Fibroblast of skin of abdomen (primary cell): ENCODE data around the gene NFATC3. TPM values are rescaled to one million over a fixed set of nuclear protein-coding genes. Genes with fewer than 3 reads are reported as not detected.

Experiments used
- DNase-seq: peaks from one replicate; pipeline ENCODE4 v3.0.0-alpha.2; 2013
- polyA plus RNA-seq, 2 experiments: library from polyadenylated mRNA; unstranded; fragments of 120-200 nt; gene quantifications; one replicate each; pipeline ENCODE4 v1.2.1, GENCODE V29; 2013; ENCODE audit not compliant: insufficient read length in 2 of 2

Gene NFATC3
- polyA plus RNA-seq (2013, experiment 1 of 2; ENCODE audit: insufficient read length): 15.5 TPM
- polyA plus RNA-seq (2013, experiment 2 of 2; ENCODE audit: insufficient read length): 15.1 TPM

DNA sequence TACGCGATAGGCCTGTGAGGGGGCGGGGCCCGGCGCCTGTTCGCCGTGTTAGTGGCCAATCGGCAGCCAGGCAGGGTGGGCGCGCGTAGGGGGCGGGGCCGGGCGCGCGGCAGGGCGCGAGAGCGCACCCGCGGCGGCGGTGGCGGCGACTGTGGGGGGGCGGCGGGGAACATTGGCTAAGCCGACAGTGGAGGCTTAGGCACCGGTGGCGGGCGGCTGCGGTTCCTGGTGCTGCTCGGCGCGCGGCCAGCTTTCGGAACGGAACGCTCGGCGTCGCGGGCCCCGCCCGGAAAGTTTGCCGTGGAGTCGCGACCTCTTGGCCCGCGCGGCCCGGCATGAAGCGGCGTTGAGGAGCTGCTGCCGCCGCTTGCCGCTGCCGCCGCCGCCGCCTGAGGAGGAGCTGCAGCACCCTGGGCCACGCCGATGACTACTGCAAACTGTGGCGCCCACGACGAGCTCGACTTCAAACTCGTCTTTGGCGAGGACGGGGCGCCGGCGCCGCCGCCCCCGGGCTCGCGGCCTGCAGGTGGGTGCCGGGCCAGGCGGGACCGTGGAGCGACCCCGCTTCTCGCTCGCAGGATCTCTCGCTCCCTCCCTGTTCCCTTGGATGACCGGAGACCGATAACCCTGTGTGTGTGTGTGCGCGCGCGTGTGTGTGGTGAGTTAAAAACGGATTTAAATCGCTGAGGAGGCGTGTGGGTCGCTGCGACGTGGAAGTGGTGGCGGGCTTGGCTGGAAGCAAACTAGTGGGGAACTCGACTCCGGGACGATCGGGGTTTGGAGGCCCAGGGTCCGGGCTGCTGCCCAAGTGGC, at the start of gene NFATC3:
NFATC3 (plus strand) TSS at position 112 of the 813 bp plus-strand sequence; CDS start at position 424, 312 bp downstream.
- DNase-seq: peak; percentile 98

DNA sequence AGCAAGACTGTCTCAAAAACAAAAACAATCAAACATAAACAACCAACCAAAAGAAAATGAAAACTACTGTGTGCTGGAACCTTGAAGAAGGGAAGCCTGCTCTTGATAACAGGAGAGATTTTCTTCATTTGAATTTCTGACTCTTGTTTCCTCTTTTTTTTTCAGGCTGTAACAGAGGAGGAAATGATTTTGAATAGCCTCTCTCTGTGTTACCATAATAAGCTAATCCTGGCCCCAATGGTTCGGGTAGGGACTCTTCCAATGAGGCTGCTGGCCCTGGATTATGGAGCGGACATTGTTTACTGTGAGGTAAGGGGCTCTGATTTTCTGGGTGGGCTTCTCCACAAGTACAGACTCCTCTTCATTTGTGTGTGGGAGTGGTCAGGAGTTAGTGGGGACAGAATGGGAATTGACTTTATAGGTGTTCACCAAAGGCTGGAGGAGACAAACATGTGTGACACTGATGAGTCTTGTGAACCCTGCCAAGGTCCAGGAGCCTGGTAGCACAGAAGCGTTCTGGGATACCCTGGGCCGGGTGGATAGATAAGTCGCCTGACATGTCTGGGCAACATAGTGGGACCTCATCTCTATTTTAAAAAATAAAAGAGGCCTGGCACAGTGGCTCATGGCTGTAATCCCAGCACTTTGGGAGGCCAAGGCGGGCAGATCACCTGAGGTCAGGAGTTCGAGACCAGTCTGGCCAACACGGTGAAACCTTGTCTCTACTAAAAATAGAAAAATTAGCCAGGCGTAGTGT, 47.2 kb upstream of the NFATC3 start:
- DNase-seq: no peak

DNA sequence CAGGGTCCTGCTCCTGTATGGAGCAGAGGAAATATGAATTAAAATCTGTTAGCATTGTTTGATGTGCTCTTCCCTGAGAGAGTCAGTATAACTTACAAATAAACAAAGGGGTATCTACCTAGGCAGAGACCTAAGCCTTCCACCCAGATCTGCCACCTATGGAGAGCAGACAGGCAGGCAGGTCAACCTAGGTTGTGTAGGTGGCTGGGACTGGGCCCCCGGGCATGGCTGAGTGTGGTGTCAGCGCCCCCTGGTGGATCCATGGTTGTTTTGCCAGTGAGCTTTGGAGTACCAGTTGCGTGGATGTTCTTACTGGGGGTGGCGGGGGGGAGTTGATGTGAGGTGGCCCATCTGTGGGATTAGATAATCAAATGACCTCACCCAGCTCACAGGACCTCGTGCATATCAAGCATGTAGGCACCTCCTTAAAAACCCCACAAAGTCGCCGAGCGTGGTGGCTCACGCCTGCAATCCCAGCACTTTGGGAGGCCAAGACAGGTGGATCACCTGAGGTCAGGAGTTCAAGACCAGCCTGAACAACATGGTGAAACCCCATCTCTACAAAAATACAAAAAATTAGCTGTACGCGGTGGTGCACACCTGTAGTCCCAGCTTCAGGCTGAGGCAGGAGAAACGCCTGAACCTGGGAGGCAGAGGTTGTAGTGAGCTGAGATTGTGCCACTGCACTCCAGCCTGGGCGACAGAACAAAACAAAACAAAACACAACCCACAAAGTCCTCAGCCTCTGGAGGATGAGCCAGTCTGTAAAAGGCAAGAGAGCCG, 44.5 kb upstream of the NFATC3 start:
- DNase-seq: peak; percentile 40

DNA sequence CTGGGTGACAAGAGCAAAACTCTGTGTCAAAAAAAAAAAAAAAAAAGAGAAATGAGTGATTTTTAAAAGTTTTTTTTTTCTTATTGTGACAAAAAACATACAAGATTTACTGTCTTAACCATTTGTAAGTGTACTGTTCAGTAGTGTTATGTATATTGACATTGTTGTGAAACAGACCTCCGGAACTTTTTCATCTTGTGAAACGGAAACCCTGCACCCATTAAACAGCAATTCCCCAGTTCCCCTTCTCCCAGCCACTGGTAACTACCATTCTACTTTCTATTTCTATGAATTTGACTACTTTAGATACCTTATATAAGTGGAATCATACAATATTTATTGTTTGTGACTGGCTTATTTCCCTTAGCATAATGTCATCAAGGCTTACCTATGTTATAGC, 43.4 kb upstream of the NFATC3 start:
- no peak for DNase-seq

DNA sequence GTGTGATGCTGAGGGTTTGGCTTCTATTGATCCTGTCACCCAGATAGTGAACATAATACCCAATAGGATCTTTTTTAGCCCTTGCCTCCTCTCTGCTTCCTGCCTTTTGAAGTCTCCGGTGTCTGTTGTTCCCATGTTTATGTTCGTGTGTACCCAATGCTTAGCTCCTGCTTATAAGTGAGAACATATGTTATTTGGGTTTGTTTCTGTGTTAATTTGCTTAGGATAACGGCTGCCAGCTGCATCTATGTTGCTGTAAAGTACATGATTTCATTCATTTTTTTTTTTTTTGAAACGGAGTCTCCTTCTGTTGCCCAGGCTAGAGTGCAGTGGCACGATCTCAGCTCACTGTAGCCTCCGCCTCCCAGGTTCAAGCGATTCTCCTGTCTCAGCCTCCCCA, 39.1 kb upstream of the NFATC3 start:
- no peak for DNase-seq

DNA sequence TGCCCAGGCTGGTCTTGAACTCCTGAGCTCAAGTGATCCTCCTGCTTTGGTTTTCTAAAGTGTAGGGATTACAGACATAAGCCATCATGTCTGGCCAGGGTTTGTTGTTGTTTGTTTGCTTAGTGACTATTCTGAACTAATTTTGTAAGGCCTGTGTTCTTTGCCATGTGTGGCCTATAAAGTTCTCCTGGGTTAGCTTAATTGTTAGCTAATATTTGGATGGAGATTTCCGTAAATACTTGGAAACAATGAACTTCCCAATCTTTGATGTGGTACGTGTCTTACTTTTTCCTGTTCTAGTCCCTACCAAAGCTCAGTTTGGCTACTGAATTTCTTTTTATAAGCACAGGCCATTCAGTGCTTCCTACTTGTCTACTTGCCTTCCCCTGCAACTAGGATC, 37.2 kb upstream of the NFATC3 start:
- DNase-seq: no peak

DNA sequence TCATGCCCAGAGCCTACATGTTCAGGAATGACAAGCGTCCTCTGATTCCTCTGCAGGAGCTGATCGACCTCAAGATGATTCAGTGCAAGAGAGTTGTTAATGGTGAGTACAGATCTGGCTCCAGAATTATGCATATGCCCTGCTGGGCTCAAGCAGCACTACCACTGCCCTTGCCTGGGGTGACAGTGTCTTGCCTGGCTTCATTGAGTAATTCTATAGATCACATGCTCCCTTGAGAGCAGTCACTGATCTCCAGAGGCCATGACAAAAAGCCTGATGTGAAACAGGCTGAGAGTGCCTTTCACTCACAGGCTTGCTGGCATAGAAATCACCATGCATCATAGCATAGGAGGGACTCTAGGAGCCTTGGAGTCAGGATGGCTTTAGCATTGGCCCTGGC, 35.7 kb upstream of the NFATC3 start:
- DNase-seq: no peak

DNA sequence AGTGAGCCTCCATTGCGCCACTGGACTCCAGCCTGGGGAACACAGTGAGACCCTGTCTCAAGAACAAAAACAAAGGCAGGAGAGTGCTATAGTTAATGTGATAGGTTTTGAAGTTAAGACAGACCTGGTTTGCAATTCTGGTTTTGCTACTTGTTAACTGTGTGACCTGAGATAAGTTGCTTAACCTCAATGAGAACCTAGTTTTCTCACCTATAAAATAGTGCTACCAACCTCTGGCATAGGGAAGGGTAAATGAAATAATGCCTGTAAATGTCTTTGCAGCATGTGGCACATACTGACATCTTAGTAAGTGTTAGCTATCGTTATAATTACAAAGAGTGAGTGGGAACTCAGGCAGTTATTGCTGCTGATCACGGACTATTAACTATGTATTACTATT, 29.8 kb upstream of the NFATC3 start:
- DNase-seq: no peak

DNA sequence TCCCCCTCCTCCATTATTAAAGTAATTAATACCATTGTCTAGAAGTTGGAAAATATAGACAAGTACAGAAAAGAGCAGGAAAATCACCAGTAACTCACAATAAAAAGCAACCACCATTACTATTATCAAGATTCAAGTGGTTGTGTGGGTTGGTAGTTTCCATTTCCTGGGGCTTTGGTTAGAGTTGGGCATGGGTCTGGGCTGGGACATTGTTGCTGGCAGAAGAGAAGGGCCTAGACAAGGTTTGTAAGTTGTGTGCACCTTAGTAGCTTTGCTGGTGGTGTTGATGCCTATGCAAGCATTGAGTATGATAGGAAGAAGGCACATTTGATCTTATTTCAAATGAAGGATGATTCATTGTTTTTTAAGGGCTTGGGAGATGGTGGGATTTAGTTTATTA, 25.4 kb upstream of the NFATC3 start:
- DNase-seq: no peak

DNA sequence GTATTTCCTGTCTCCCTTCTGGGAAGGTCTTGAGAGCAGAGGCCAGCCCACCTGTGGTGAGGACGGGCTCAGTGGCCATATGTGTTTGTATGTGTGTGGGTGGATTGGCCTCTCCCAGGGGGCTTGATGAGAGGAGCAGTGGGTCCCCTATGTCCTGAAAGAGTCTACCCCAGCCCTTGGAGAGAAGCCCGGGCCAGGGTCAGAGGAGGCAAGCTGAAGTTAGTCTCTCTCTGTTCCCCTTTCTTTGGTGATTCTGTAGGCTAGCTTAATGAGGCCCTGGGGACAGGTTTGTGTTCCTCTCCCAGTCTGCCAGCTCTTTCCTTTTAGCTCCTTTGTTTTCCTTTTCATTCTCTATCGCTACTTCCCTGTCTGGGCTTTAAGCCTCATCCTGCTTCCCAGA, 23.8 kb upstream of the NFATC3 start:
- no peak for DNase-seq

DNA sequence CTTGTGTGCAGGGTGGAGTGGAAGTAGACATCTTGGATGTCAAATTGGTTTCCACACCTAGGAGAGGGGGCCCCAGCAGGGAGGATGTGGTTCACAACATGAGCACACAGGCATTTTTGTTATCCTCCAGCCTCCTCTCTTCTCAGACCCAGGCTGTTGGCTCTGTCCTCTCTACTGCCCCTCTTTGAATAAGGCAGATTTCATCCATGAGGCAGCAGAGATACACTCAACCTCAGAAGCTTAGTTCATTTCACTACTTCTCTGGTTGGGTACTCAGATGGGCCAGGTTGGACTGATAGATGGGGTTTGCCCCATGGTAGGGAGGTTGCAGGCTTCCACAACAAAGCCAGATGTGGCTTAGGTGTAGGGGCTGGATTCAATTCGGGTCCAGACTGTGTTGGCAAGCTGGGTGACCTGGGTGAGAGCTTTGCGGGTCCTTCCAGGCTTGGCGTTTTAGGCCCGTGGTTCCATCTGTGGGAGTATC, 22.2 kb upstream of the NFATC3 start:
- DNase-seq: no peak

DNA sequence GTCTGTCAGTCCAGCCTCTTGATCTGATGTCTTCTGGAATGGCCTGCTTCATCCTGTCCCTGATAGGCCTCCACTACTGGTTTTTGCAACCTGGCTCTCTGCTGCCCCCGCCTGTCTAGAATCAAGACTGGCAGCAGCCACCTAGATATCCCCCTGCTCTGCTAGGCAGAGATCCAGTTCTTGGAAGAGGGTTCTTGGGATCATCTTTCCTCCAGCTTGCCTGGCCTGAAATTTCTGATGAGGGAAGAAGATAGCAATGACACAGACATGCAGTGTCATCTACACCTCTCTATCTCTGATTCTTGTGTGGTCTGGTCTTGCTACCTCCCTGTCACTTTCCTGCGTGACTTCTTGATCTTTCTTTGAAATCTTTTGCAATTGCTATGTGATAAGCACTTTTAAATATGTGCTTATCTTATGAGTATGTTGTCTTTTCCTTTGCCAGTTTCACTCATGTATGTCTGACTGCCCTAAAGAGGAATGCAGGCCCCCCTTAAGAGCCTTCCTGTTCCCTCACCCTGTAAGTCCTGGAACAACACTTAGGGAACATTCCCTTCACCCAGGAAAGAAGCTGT, 20.3 kb upstream of the NFATC3 start:
- DNase-seq: peak; percentile 74

DNA sequence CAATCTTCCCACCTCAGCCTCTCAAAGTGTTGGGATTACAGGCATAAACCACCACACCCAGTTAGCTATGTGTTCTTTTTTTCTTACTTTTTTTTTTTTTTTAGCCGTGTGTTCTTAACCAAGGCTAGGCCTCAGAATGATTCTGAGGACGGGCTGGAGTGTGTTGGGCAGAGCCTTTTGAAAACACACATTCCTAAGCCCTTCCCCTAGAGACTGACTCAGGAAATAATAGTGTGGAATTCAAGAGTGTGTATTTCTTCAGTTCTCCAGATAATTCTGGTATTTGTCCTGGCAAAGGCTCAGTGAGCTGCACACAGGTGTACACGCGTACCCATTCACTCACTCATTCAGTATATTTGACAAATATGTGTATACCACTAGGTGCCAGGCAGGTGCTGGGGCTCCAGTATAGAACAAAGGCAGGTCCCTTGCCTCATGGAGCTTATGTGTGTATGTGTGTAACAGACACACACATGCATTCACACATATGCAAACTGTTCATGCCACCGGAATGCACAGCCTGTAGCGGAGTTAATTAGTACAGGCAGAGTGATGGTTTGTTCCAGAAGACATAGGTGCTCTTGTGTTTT, 19.4 kb upstream of the NFATC3 start:
- DNase-seq: peak; percentile 73

DNA sequence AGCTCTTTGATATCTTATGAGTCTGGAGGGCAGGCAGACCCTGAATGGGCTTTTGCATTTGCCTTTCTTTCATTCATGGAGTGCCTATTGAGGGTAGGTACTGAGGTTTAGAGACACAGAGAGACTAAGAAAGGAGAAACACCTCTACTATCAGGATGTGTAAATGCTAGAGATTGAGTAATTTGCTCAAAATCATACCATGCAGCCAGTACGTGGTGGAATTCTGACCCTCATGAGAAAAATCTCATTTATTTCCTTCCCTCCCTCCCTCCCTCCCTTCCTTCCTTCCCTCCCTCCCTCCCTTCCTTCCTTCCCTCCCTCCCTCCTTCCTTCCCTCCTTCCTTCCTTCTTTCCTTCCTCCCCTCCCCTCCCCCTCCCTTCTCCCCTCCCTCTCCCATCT, 18.4 kb upstream of the NFATC3 start:
- DNase-seq: no peak

DNA sequence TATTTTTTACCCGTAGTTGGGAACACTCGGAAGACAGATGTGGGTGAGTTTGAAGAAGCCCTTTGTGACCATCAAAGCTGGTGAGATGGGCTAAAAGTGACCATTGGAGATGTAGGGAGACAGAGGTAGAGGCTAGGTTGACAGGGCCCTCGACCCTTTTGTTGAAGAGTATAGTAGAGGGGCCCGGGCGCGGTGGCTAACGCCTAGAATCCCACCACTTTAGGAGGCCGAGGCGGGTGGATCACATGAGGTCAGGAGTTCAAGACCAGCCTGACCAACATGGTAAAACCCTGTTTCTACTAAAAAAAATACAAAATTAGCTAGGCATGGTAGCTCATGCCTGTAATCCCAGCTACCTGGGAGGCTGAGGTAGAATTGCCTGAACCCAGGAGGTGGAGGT, 16.2 kb upstream of the NFATC3 start:
- no peak for DNase-seq

DNA sequence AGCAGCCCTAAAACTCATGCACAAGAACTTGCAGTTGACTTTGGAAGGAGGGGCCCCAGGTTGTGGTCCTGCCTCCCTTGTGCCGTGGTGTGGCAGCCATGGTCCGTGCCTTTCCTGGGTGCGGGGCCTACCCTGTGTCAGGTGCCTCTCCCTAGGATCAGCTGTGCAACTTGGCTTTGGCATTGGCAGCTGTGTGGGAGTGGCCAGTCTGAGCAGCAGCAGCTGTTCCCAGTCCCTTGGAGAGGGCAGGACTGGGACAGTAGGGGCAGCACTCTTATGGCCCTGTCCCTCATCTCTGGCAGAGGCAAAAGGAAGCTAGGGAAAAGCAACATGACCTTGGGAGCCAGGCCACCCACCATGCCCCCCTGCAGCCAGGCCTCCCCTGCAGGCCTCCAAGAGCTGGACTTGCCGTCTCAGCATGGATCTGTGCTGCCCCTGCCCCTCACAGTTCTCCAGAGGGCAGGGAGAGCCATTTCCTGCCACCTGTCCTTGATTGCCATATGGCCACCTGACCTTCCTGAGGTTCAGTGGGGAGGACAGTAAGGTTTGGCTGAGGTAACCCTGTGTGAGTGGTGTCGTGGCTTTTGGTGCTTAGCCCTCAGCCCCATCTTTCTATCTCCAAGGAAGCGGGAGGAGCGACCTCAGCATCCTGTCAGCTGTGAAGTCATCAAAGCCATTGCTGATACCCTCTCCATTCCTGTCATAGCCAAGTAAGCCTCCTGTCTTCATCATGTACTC, 15.5 kb upstream of the NFATC3 start:
- no peak for DNase-seq

DNA sequence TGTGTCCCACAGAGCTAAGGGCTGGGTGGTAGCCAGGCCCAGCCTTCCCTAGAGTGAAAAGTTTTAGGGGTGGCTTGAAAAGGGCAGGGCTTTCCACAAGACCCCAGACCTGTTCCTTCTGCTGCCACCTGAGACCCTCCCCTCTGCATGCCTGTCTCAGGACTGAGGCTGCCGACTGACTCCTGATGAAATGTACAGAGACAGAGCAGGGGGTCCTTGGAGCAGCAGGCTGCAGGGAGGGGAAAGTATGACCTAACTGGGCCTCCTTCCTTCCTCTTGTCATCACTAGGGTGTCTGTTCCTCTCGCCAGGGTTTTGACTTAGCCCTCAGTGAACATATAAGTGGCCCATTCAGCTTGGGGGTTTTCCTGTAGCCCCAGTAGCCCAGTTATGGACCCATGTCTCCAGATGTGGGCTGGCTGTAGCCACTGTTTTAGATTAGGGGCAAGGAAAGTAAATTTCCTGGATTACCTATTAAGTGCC, 14.9 kb upstream of the NFATC3 start:
- no peak for DNase-seq

DNA sequence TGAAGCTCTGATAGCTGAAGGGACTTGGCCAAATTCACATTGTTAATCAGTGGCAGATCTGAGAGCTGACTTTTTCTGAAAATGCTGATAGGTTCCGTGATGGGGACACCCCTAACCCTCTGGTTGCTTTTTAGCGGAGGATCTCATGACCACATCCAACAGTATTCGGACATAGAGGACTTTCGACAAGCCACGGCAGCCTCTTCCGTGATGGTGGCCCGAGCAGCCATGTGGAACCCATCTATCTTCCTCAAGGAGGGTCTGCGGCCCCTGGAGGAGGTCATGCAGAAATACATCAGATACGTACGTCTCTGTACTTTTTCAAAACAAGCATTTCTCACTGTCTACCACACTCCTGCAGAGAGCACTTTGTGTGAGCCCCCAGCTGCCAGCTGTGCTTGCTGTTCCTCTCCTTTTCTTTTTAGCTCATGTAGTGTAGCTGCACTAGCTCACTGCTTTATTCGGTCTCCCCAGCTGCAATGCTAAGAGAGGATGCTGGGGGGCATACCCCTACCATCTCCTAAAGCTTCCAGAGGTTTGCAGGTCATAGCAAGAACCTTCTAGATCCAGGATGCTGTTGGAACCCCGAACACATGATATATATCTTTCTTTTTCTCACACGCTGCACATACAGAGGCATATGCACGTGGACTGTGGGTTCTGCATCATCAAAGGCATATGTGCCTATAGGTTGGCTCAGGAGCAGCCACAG, 14.2 kb upstream of the NFATC3 start:
- no peak for DNase-seq

DNA sequence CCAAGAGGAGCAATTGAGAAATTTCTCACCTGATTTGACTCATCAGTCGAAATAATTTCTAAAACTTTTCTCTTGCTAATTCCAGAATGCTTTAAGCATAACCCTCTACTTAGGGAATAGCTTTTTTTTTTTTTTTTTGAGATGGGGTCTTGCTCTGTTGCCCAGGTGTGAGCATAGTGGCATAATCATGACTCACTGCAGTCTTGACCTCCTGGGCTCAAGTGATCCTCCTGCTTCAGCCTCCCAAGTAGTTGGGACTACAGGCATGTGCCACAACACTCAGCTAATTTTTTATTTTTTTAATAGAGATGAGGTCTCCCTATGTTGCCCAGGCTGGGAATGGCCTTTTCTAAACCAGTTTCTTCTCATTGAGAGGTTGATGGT, 13.7 kb upstream of the NFATC3 start:
- no peak for DNase-seq

DNA sequence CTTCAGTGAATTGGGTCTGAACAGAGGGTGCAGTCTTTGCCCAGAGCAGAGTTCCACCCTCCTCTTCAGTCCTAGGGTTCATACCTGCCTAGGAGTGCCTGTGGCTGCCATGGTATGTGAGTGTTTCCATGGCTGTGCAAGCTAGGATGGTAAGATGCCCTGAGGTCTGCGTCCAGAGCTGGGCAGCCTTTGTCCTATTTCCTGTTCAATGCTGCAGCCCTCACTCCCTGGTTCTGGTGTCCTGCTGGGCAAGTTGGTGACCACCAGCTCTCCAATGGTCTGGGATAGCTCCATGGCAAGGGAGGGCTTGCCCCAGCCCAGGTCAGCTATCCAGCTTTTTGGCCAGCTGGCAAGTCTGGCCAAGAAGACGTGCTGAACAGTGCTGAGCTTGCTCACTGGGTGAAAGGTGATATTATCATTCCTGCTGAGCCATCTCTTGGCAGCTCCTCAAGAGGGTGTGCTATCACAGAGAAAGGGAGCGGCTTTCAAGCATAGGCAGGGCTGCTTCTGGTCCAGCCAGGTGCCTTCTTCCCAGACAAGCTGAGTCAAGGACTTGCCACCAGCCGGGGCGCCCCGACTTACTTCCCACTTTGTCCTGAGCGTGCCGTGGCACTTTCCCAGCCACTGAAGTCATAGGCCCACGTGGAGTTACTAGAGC, 13.0 kb upstream of the NFATC3 start:
- DNase-seq: peak; percentile 27
